HL-60/S4 (cell line): ENCODE data around the gene ARHGAP8.

Experiments
- in situ Hi-C: fragments of 300-500 bp; cut with MboI; formaldehyde crosslinking; loops from 2 replicates; pipeline ENCODE4 v1.14.3; 2022; ENCODE audit warnings: low sequenced_read_pairs

The ARHGAP8 gene

GRCh38 chr22:44752285-44753188 is at the start of gene ARHGAP8:
Gene ARHGAP8, plus strand, starts transcription at chr22:44752575. Its CDS starts 33,953 bp downstream, at chr22:44786528.
- in situ Hi-C loops, result no loop called here

GRCh38 chr22:44703255-44703870 is 49.0 kb upstream of the ARHGAP8 start:
- in situ Hi-C loops, result no loop called here

GRCh38 chr22:44704159-44705021 is 48.0 kb upstream of the ARHGAP8 start:
- in situ Hi-C loops, result no loop called here

GRCh38 chr22:44705022-44705297 is 47.4 kb upstream of the ARHGAP8 start:
- in situ Hi-C loops, result no loop called here

- in situ Hi-C loops, result no loop called here
Observed at GRCh38 chr22:44706488-44706887, 45.9 kb upstream of the ARHGAP8 start.

- in situ Hi-C loops, result no loop called here
Observed at GRCh38 chr22:44707178-44707577, 45.2 kb upstream of the ARHGAP8 start.

- in situ Hi-C loops, result no loop called here
Observed at GRCh38 chr22:44707752-44708151, 44.6 kb upstream of the ARHGAP8 start.

- in situ Hi-C loops, result no loop called here
Observed at GRCh38 chr22:44709881-44710392, 42.4 kb upstream of the ARHGAP8 start.

GRCh38 chr22:44710474-44711240 is 41.7 kb upstream of the ARHGAP8 start:
- in situ Hi-C loops, result no loop called here

GRCh38 chr22:44711241-44711560 is 41.2 kb upstream of the ARHGAP8 start:
- in situ Hi-C loops, result no loop called here

GRCh38 chr22:44711690-44712555 is 40.5 kb upstream of the ARHGAP8 start:
- in situ Hi-C loops, result no loop called here

- in situ Hi-C loops, result no loop called here
Observed at GRCh38 chr22:44712962-44713361, 39.4 kb upstream of the ARHGAP8 start.

GRCh38 chr22:44714703-44715350 is 37.5 kb upstream of the ARHGAP8 start:
- in situ Hi-C loops, result no loop called here

GRCh38 chr22:44718418-44718817 is 34.0 kb upstream of the ARHGAP8 start:
- in situ Hi-C loops, result no loop called here

GRCh38 chr22:44719586-44720368 is 32.6 kb upstream of the ARHGAP8 start:
- in situ Hi-C loops, result no loop called here

GRCh38 chr22:44721213-44721612 is 31.2 kb upstream of the ARHGAP8 start:
- in situ Hi-C loops, result no loop called here

GRCh38 chr22:44722611-44723010 is 29.8 kb upstream of the ARHGAP8 start:
- in situ Hi-C loops, result no loop called here

GRCh38 chr22:44723801-44724200 is 28.6 kb upstream of the ARHGAP8 start:
- in situ Hi-C loops, result no loop called here
